ENCODE results near the gene ITGB7. TPM values are rescaled to one million over a fixed set of nuclear protein-coding genes. Genes with fewer than 3 reads are reported as not detected.

Gene ITGB7
- 1.5 and 2.1 TPM in 2 replicates for total RNA-seq

DNA sequence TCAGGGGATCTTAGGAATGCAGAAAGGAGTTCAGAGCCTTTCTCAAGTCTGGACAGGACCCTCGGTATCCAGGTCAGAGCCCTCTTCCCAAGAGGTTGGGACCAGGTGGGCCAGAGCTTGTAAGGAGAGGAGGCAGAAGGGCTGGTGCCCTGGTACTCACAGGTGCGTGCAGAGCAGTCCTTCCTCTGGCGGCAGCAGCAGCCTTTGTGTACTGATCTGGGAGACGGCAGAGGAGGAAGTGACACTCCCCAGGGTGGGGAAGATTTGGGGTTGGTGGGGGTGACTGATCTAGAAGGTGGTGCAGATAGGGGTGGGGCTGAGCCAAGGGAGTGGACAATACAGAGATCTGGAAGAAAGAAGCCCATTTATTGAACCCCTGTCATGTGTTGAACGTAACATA, at the start of gene ITGB7:
Gene ITGB7, minus strand, starts transcription at position 210 of the 400 bp plus-strand sequence. CDS start 6,808 bp downstream, outside the sequence.

DNA sequence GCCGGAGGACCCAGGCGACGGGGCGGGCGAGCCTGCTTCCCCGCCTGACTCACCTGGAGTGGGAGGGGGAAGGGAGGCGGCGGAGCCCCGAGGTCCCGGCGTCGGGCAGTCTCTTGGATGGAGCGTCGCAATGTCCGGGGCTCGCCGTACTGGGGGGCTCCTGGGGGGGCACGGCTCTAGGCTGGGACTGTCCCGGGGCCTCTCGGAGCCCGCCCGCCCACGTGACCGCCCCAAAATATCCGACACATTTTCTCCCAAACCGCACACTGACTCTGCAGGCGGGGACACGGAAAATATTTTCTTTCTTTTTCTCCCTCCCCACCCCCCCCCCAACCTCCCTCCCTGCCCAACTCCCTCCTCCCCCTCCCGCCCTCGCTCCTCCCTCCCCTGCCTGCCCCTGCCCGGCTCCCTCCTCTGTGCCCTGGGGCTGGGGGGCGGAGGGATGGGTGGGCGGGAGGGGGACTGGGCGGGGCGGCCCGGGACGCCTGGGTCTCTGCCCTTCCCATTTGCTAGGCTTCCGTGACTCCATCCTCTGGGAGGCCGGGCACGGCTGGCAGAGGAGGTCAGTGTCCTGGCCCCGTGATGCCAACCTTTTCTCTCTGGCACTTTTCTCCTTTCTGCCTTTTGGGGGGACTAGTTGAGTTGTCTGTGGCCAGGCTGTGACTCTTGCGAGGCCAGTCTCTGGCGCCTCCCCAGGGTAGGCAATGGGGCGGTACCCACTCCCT, 25.0 kb upstream of the ITGB7 start, which contains the start of gene RARG:
Gene RARG, minus strand, starts transcription at position 289 of the 725 bp plus-strand sequence. CDS start 4,664 bp downstream, outside the sequence.

GRCh38 chr12:53180220-53180930, 26.7 kb downstream of the ITGB7 start, which contains the start of the genes CSAD and ZNF740:
TSS of gene CSAD (minus strand) at chr12:53180925. CDS start at chr12:53173470, 7,455 bp downstream.
TSS of gene ZNF740 (plus strand) at chr12:53180722. CDS start at chr12:53181984, 1,262 bp downstream.

Other genes with a start within 250 kb of the ITGB7 start
- 1,215 and 1,309 TPM in 2 replicates for gene EIF4B, start 200.8 kb downstream of the ITGB7 start, total RNA-seq
- gene TNS2, start 157.2 kb downstream of the ITGB7 start, total RNA-seq: 59.5 and 66.4 TPM in 2 replicates
- gene SPRYD3, start 127.9 kb downstream of the ITGB7 start, total RNA-seq: 32.5 and 44.7 TPM in 2 replicates
- gene IGFBP6, start 109.6 kb downstream of the ITGB7 start, total RNA-seq: 1,840 and 2,414 TPM in 2 replicates
- 0.19 and 0.26 TPM in 2 replicates for gene SOAT2, start 103.8 kb downstream of the ITGB7 start, total RNA-seq
- gene ZNF740, start 26.5 kb downstream of the ITGB7 start, total RNA-seq: 11.1 and 11.4 TPM in 2 replicates
- 10.4 and 12.0 TPM in 2 replicates for gene CSAD, start 26.3 kb downstream of the ITGB7 start, total RNA-seq
- gene RARG, start 25.0 kb upstream of the ITGB7 start, total RNA-seq: 42.1 and 48.3 TPM in 2 replicates
- 3.9 and 7.8 TPM in 2 replicates for gene ESPL1, start 61.0 kb upstream of the ITGB7 start, total RNA-seq
- 963 and 1,329 TPM in 2 replicates for gene PFDN5, start 88.3 kb upstream of the ITGB7 start, total RNA-seq
- gene MYG1, start 92.4 kb upstream of the ITGB7 start, total RNA-seq: 48.2 and 62.1 TPM in 2 replicates
- 38.7 and 49.7 TPM in 2 replicates for gene AAAS, start 114.4 kb upstream of the ITGB7 start, total RNA-seq
- 0.12 TPM in 1 of 2 replicates, not detected in the other for gene SP7, start 129.1 kb upstream of the ITGB7 start, total RNA-seq
- 26.0 and 28.4 TPM in 2 replicates for gene SP1, start 172.9 kb upstream of the ITGB7 start, total RNA-seq
- not detected in 2 replicates for gene AMHR2, start 216.6 kb upstream of the ITGB7 start, total RNA-seq
- 28.5 and 31.8 TPM in 2 replicates for gene PRR13, start 234.5 kb upstream of the ITGB7 start, total RNA-seq
- 152 and 259 TPM in 2 replicates for gene PCBP2, start 244.9 kb upstream of the ITGB7 start, total RNA-seq

Measured in aortic smooth muscle cell (primary cell).